DMS153 treated with DMSO at 0.1 percent for 48 hours (cell line): Measurements from ENCODE around the gene MYO3A.
A peak's percentile ranks its signal among the peaks of the same experiment; 100 is the strongest.
"Not testable (repeated sequence)": the region's sequence is repeated elsewhere in the genome, so short reads cannot be mapped to it uniquely, and the experiment has no call there.

Experiments
- DNase-seq: peaks from one replicate; lab custom pipeline; 2025; ENCODE audit not compliant: unreplicated experiment; lab: John Stamatoyannopoulos, UW

Gene MYO3A

GRCh38 chr10:26087666-26088065 lies 153.6 kb downstream of the MYO3A start:
- DNase-seq, result no peak

- no peak for DNase-seq
Measured at GRCh38 chr10:26090026-26090425, 156.0 kb downstream of the MYO3A start.

GRCh38 chr10:26090762-26091161 lies 156.7 kb downstream of the MYO3A start:
- no peak for DNase-seq

- DNase-seq, result no peak
Measured at GRCh38 chr10:26093229-26093628, 159.2 kb downstream of the MYO3A start.

- DNase-seq, result no peak
Measured at GRCh38 chr10:26095781-26096180, 161.8 kb downstream of the MYO3A start.

- DNase-seq, result not testable (repeated sequence)
Measured at GRCh38 chr10:26097549-26097948, 163.5 kb downstream of the MYO3A start.

GRCh38 chr10:26112532-26112931 lies 178.5 kb downstream of the MYO3A start:
- no peak for DNase-seq

- DNase-seq, result no peak
Measured at GRCh38 chr10:26138613-26139012, 204.6 kb downstream of the MYO3A start.

- no peak for DNase-seq
Measured at GRCh38 chr10:26156019-26156418, 222.0 kb downstream of the MYO3A start.

GRCh38 chr10:26157734-26158133 lies 223.7 kb downstream of the MYO3A start:
- DNase-seq, result no peak

GRCh38 chr10:26169466-26169865 lies 235.4 kb downstream of the MYO3A start:
- no peak for DNase-seq

GRCh38 chr10:26172131-26172530 lies 238.1 kb downstream of the MYO3A start:
- DNase-seq, result no peak

GRCh38 chr10:26173837-26174236 lies 239.8 kb downstream of the MYO3A start:
- no peak for DNase-seq

- no peak for DNase-seq
Measured at GRCh38 chr10:26177341-26177740, 243.3 kb downstream of the MYO3A start.

- no peak for DNase-seq
Measured at GRCh38 chr10:26194275-26194674, 260.2 kb downstream of the MYO3A start.

GRCh38 chr10:26197248-26197647 lies 263.2 kb downstream of the MYO3A start:
- DNase-seq, result no peak

- no peak for DNase-seq
Measured at GRCh38 chr10:26198119-26198518, 264.1 kb downstream of the MYO3A start.

GRCh38 chr10:26199841-26200240 lies 265.8 kb downstream of the MYO3A start:
- peak; percentile 20 for DNase-seq

GRCh38 chr10:26205223-26205622 lies 271.2 kb downstream of the MYO3A start:
- DNase-seq, result no peak

GRCh38 chr10:26211781-26212444 lies 277.9 kb downstream of the MYO3A start:
- DNase-seq, result no peak

- no peak for DNase-seq
Measured at GRCh38 chr10:26212511-26212910, 278.5 kb downstream of the MYO3A start.

- DNase-seq, result no peak
Measured at GRCh38 chr10:26213157-26213800, 279.2 kb downstream of the MYO3A start.

GRCh38 chr10:26214004-26214403 lies 280.0 kb downstream of the MYO3A start:
- DNase-seq, result no peak
